NCI-H524 (cell line): ENCODE results near the gene PSMA7.
A peak's percentile ranks its signal among the peaks of the same experiment; 100 is the strongest.

ENCODE experiments used
- DNase-seq, 2 experiments: peaks; one replicate each; lab custom pipeline; 2025; lab: John Stamatoyannopoulos, UW

PSMA7 gene

DNA sequence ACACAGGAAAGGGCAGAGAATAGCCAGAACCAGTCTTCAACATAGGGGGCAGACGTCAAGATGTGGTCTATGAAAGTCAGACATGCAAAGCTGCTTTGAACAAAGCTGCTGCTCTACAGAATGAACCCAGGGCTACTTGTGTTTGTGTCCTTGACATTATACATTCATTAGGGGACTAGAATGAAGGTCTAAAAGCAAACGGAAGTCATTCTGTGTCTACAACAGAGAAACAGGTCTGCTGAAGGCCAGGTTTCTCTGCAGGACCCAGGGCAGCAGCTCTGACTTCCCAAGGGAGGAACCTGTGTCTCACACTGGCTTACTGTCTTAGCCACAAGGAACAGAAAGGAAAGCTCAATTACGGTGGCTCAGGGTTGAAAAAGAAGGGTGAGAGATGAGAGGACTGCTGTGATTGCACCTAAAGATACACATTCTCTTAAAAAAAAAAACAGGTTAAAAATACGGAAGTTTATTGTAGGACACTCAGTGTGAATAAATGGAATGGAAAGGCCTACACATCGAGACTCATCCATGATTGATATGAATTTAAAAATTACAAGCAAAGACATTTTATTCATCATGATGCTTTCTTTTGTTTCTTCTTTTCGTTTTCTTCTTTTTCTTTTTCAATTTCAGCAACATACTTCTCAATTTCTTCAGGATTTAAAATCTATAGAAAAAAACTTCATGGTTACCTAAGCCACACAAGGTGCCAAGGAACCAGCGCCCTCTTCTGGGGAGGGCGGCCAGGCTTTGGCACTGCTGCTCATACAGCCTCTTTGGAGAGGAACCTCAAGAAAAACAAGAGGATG is 6.7 kb downstream of the PSMA7 start:
- DNase-seq: peak in 1 of 2 experiments; percentile 67

DNA sequence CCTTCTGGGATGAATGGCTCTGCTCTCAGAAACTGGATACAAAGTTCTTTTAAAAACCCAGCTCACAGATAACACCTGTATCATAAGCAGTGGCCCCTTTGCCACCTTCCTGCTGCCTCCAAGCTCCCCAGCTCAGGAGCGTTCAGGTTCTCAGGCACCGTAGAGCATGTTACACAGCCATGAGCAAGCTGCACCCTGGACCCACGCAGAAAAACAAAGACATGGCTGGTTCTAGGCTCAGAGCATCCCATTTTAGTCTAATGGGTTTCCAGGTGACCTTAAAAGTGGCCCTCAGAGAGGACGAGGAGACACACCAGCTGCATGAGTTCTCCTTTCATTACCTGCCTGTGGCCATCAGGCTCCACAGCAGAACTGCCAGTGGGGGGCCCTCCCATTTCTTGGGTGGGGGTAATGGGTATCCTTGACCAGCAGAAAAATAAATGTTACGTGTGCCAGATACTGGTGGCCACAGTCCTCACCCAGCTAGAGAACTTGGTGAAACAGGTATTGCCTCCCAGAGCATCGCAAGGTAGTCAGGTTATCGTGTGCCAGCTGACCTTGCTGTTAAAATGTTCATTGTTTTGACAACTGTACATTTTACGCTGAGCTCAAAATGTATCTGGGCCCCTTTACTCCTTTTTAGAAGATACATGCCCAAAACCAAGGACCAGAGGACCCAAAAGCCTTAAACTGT is 7.5 kb downstream of the PSMA7 start:
- DNase-seq: no peak

DNA sequence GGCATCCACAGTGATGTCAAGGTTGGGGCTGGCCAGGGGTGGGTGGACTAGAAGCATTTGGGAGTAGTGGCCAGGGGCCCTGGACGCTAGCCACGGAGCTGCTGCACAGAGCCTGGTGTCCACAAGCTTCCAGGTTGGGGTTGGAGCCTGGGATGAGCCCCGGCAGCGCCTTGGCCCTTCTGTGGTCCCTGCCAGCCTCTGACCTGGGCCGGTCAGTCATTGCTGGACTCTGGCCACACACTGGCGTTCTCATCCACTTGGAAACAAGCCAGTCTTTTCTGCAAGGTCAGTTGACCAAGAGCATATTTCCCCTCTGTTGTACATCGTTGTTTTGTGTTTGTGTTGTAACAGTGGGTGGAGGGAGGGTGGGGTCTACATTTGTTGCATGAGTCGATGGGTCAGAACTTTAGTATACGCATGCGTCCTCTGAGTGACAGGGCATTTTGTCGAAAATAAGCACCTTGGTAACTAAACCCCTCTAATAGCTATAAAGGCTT is 8.4 kb downstream of the PSMA7 start:
- DNase-seq: no peak

DNA sequence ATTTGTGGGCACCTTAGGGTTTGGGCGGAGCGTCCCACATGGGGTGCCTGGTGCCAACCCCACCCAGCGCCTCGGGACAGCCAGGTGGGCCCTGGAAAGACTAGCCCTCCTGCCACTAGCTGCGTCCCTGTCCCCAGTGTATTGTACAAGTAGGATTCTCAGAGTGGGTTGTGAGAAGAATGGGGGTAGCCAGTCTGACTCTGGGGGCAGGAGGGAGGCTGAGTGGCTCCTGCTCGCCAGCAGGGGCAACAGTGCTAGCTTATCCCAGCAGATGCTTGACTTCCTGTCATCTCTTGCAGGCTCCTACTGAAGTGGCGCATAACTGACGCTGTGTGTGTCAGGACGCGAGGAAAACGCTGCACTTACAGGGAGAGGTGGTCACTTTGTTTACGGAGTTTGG is 9.3 kb downstream of the PSMA7 start:
- DNase-seq: no peak

DNA sequence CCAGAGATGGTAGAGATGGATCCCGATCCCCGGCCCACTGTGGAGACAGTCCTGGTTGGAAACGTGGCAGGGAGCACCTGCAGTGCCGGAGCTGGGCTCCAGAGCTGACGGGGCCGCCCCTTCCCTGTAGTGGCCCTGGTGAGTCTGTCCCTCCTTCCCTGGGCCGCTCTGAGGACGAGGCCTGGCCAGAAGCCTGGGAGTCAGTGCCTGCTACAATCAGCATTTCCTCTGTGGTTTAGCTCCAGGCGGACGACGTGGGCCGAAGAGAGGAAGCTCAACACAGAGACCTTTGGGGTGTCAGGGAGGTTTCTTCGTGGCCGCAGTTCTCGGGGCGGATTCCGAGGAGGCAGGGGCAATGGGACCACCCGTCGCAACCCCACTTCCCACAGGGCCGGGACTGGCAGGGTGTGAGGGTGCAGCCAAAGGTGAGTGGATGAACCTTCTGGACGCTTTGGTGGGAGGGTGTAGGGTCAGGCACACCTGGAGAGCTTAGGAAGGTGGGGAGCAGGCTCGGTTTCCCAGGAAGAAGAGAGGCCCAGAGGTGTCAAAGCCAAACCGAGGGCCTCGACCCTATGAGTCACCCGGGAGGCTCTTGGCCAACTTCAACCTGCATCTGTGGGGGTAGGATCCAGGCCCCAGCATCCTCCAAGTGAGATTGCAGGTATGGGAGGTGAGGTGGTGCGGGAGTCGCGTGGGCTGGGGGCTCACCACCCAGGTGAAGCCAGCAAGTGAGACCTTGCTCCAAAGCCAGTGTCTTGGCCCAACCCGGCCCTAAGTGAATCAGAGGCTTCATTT is 9.9 kb downstream of the PSMA7 start:
- DNase-seq: no peak

DNA sequence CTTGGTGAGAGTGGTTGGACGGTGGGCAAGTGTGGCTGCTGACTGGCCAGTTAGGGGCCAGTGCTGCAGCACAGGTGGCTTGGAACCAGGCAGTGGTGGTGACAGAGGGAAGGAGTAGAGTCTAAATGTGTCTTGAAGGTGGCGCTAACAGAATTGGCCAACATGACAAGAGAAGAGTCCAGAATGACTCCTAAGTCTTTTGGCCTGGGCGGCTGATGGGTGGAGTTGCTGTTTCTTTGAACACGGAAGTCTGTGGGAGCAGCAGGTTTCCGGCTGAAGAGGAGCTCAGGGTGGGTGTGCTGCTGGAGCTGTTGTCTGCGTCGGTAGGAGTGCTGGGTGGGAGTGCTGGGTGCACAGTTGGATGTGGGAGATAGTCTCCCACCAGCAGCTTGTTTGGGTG is 10.8 kb downstream of the PSMA7 start:
- DNase-seq: no peak

DNA sequence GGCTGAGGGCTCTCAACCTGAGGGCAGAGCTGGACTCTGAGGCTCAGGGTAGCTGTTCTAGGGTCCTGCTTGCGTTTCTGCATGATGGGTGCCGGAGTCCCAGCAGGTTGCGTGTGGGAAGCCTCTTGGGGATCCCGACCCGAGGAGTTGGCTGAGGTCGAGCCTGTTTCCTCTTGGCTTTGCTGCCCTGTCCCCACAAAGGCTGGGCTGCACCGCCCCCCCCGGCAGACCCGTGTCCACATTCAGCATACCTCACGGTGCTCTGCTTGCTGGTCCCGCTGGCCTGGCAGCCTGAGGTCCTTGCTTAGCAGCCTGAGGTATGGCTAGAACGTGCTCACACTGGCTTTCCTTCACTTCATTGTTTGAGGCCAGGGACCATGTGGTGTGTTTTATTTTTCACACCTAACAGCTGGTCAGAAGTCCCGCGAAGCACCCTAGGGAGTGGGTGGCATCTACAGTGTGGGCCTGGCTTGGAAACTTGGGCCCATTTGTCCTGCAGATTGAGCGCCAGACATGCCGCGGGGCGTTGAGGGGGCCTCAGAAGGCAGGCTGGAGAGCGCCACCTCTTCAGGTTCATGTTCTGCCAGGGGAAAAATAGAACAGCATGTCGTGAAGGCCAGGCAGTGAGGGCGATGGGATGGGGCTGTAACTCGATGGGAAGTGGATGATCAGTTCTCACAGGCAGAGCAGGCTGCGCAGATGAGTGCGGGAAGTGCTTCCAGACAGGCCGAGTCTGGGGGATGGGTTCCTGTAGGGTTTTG is 11.5 kb downstream of the PSMA7 start:
- no peak for DNase-seq

DNA sequence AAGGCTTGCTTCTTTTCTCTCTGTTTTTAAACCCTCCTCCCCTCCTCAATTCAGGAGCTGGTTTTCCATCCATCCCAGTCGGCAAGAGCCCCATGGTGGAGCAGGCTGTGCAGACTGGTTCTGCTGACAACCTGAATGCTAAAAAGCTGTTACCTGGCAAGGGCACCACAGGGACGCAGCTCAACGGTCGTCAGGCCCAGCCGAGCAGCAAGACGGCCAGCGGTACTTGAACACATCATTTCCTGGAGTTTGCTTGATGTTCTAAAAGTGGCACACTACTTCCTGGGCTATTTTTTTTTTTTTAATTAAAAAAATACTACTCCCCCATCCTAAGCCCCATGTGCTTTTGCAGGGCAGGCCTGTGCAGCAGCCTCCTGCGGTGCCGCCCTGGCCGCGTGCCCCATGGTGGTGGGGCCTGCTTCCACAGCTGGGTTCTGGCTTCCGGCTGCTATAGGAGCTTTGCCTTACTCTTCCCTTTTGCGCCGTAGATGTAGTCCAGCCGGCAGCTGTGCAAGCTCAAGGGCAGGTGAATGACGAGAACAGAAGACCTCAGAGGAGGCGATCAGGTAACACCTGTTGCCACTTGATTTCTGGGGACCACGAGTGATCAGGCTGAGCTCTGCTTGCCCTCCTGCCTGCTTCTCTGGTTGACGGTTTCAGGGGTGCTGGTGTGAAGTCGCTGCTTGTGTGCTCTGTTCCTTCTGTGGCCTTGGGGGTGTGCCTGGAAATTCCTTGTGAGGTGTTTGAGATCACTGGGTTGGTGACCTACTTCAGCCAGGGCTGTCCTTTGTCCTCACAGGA is 13.3 kb downstream of the PSMA7 start:
- no peak for DNase-seq

DNA sequence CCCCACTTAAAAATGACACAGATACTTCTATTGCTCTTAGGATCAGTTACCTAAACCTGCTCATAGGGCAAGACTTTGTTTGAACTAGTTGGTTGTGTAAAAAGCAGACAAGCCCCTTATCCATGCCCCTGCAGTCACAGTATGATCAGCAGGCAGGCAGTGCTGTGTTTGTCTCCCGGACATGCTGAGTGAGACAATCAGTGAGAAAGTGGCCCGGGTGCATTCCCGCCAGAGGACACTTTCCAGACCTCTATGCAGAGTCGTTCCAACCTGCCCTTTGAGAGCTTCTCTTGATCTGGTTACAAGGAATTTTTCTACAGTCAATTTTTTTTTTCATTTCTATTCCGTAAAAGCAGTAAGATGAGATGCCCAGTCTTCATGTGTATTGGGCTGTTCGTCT is 14.7 kb downstream of the PSMA7 start:
- no peak for DNase-seq

DNA sequence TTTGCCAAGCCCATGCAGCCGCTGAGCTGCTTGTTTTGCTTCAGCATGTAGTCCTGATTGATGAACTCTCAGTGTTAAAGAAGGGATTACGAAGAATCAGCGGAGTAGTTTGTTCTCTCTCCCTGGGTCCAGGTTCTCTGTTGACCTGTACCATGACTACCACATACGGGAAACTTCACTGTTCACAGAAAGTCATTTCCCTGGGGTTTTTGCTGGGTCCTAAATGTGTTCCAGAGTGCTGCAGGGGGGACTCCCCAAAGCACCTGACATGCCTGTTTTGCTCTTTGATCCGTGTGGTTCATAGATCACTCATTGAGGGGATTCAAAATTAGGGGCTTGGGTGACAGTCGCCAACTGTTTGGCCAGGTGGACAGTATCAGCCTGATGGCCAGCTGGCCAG is 15.4 kb downstream of the PSMA7 start:
- DNase-seq: no peak

DNA sequence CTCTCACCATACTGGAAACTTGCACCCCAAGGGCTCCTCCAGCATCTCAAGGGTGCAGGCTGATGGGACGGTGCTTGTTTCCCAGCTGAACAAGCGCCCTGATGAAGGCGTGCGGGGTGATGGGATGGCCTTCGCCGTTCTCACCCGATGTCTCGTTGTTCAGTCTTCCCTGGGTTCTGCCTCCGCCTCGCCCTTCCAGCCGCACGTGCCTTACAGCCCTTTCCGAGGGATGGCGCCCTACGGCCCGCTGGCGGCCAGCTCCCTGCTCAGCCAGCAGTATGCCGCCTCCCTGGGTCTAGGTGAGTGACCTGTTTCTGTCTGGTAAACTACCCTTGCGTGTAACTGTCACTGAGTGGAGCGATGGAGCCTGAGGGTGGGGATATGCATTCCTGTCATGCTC is 17.1 kb downstream of the PSMA7 start:
- DNase-seq: no peak

DNA sequence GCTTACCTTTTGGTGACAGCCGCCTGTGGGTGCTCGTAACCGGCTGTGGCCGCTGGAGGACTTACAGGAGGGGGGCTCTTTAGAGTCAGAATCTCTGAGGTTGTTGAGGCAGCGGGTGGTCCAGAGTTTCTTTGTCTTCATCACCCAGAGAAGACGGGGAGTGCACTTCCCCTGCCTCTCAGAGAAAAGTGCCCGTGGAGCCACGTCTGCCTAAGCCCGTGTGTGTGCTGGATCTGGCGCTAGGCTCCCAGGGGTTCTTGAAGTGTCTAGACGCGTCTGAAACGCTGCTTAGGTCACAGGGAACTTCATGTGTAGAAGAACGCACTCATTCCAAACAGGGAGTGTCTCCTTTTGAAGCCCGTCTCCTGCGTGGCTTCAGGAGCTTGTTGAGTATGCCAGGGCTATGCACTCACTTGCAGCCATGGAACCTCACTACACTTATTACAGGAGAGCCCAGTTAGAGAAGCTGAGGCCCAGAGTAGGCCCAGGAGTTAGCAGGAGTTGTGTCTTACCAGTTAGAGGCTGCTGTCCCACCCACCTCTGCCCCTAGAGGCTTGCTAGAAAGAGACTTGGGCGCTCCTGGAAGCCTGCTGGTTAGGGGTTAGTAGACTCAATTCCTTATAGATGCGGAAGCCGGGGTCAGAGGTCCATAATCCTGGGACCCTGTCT is 19.6 kb downstream of the PSMA7 start:
- no peak for DNase-seq

DNA sequence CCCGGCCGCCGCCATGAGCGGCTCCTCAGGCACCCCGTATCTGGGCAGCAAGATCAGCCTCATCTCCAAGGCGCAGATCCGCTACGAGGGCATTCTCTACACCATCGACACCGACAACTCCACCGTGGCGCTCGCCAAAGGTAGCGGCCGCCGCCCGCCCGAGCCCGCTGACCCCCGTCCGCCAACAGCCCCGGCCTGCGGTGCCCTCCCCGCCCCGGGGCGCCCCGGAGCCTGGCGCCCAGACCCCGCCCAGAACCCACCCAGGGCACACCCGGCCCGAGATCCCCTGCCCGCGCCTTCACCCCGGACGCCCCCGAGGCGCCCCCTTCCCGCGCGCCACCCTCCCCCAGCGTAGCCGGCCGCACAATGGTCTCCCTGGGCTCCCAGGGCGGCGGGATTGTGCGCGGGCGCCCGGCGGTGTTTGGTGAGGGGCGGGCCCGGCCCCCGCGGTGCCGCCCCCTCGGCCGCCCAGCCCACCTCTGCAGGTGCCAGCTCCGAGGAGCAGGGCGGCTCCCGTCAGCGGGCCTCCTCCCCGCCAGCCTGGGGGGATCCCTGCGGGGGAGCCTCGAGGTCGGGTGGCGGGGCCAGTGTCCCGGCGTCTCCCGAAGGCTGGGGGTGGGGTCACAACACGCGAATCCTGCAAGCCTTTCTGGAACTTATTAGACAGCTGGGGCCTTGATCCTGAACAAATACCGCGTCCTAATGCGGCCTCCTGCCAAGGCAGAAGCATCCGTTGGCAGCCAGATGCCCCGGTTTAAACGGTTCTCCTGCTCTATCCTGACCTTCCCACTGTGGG is 20.3 kb downstream of the PSMA7 start:
- DNase-seq: peak; percentile 43 to 59

DNA sequence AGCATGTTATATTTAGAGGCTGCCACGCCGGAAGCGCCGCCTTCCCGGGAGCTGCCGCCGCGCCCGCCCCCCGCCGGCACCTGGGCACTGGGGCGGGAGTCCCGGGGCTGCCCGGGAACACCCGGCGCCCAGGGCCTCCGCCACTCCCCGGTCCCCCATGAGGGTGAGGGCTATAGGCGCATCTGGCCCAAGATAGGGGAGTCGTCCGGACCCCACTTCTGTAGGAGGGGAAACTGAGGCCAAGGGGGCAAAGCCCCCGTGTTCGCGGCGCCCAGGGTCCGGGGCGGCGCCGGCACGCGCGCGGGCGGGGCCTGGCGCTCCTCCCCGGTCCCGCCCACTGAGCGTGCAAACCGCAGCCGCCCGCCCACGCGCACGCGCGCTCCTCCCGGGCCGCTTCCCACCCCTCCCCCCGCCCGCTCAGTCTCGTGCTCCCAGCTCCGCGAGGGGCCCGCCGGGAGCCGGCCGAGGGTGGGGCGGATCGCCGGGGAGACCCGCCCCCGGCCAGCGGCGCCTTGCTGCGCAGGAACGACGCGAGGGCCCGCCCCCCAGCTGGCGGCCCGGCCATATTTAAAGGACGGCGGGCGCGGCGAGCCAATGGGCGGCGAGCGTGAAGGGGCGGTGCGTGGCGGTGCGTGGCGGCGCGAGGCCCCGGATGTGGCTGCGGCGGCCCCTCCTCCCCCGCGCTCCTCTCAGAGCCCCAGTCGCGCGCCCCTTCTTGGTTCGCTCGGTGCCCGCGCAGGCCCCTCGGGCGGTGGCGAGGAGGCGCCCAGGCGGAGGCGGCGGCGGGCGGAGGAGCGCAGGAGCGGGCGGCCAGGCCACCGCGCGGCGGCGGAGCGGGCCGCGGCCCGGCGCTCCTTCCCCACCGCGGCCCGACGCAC is 21.2 kb downstream of the PSMA7 start, which contains the start of gene LSM14B:
TSS of gene LSM14B (plus strand) at position 700 of the 878 bp plus-strand sequence. CDS start 192 bp downstream, outside the sequence.
- DNase-seq: peak; percentile 90 to 95

DNA sequence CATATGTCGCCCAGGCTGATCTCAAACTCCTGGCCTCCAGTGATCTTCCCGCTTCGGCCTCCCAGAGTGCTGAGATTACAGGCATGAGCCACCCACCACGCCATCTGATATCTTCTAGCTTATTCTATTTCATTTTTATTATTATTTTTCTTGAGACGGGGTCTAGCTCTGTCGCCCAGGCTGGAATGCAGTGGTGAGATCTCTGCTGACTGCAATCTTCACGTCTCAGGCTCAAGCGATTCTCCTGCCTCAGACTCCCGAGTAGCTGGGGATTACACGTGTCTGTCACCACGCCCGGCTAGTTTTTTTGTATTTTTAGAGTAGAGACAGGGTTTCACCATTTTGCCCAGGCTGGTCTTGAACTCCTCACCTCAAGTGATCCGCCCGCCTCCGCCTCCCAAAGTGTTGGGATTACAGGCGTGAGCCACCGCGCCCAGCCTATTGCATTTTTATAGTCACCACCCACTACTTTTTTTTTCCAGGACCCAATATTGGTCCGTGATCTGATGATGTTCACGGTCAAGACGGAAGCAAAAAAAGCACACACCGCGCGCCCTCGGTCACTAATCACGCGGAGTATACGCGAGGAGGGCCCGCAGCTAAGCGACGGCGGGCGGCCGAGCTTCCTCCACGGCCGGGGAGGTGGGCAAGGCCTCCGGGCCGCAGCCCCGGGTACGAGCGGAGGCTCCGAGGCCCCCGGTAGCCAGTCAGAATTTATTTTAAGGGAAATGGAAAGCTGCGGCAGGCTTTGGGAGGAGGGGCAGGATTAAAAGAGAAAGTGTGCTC is 22.0 kb downstream of the PSMA7 start:
- no peak for DNase-seq

DNA sequence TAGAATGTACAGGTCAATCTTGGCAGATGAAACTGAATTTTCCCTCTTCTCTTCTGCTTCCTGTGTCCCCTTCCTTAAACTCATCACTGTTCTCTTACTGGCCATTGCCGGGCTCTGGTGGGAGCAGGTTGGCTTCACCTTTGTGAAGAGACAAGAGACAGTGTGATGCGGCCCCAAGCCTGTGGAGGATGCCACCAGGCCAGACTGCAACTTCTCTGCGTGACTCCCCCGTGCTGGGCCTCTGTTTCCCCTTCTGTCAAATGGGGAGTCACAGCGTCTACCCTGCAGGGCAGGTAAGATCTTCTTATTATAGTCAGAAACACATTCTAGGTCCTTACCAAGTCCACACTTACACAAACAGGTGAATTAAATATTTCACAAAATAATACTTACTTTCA is 22.8 kb downstream of the PSMA7 start:
- DNase-seq: no peak

DNA sequence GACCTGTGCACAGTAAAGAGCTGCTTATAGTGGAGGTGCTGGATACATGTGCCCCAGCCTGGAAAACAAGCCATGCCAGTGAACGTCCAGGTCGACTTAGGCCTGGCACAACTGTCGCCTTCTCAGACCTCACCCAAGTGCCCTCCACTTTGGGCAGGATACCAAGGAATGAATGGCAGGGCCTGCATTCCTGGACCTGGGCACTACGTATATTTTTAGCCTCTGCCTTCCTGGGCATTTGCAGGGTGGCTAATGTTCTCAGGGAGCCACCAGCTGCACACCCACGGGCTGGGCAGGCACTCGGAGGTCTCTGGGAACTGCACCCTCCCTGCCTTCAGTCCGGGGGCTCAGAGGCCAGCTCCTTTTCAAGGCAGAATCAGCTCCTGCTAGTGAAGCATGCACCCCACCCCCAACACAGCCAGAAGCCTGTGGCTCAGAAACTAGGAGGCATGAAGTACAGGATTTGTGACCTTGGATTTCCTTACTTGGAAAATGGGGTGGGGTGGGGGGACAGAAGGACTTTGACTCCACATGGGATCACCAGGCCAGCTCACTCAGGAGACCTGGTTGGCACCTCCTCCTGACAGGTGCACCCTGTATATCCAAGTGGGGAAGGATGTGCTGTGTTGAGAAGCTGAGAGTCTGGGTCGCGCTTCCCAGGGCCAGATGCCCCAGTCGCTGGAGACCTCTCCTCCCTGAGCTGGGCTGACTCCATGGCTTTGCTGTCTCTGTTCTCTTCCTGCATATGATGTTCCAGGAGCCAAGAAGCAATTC is 23.4 kb downstream of the PSMA7 start:
- DNase-seq: no peak
